ENCODE results near the gene SCO1. TPM values are rescaled to one million over a fixed set of nuclear protein-coding genes. Genes with fewer than 3 reads are reported as not detected.

The SCO1 gene
- polyA plus RNA-seq, 3 donors, result 5.0 to 14.6 (median 11.6) TPM

GRCh38 chr17:10702574-10702973, 5.2 kb upstream of the SCO1 start:
- H3K27me3 ChIP-seq (ENCODE audit: control insufficient read depth in 2 of 2, insufficient read depth in 2 of 2, low read length in 2 of 2), result no peaks in the 10 kb centered on the region
- peak overlapping the region in 1 of 2 donors; percentile 15 for H3K27ac ChIP-seq (ENCODE audit: low read depth in 1 of 2, low read length in 2 of 2)
- H3K36me3 ChIP-seq (replicated peaks in 1 of 2; ENCODE audit: control insufficient read depth in 1 of 2, insufficient read depth in 2 of 2, low read length in 2 of 2), result peaks cover 29 to 31% of the 10 kb centered on the region in 2 donors
- no peak overlapping the region for H3K4me3 ChIP-seq (replicated peaks in 1 of 3; ENCODE audit: low read depth in 2 of 3, low read length in 3 of 3)
- no peak for DNase-seq
- H3K4me1 ChIP-seq (ENCODE audit: control insufficient read depth in 1 of 2, insufficient read depth in 2 of 2, low read length in 2 of 2), result peaks cover 11 to 13% of the 10 kb centered on the region in 2 donors
- peaks cover 26% of the 10 kb centered on the region for H3K4me1 Mint-ChIP-seq
- H3K4me3 Mint-ChIP-seq, result no peak overlapping the region
- TF ChIP-seq CTCF (IDR thresholded peaks at IDR 0.05), result no peak
- WGBS (ENCODE audit: insufficient coverage), result 25% methylated on average over 2 of the region's 2 CpGs
- intact Hi-C loops (cut with micrococcal nuclease), result no loop called here
- no peak overlapping the region for H3K4me2 ChIP-seq (replicated peaks; ENCODE audit: extremely low read depth, low read length, poor library complexity, severe bottlenecking)
- peaks cover 22 to 23% of the 10 kb centered on the region in 2 donors for H3K36me3 Mint-ChIP-seq
- H3K27me3 Mint-ChIP-seq (ENCODE audit: low read depth in 3 of 3), result no peaks in the 10 kb centered on the region
- H3K9me3 Mint-ChIP-seq, result no peaks in the 10 kb centered on the region
- peaks cover 11% of the 10 kb centered on the region for H4K20me1 ChIP-seq (ENCODE audit: insufficient read depth, low read length)
- H2AFZ ChIP-seq (ENCODE audit: insufficient read depth, low read depth, low read length, poor library complexity, severe bottlenecking), result no peak overlapping the region
- H3K9me3 ChIP-seq (replicated peaks in 1 of 2; ENCODE audit: control insufficient read depth in 1 of 2, insufficient read depth in 1 of 2, low read length in 2 of 2), result no peaks in the 10 kb centered on the region
- H3K79me2 ChIP-seq (ENCODE audit: insufficient read depth, low read length), result peaks cover 53% of the 10 kb centered on the region
- peak overlapping the region; percentile 10 for H3K9ac ChIP-seq (ENCODE audit: insufficient read depth, low read length, poor library complexity, severe bottlenecking)
- peak overlapping the region in 1 of 7 donors; percentile 55 for H3K27ac Mint-ChIP-seq

GRCh38 chr17:10699856-10700255, 2.5 kb upstream of the SCO1 start:
- WGBS (ENCODE audit: insufficient coverage), result no CpG with 5 or more reads among the region's 1 CpG
- Histone ChIP-seq H4K20me1 (ENCODE audit: insufficient read depth, low read length) (peaks cover 11% of the 10 kb centered on the region), H2AFZ (ENCODE audit: insufficient read depth, low read depth, low read length, poor library complexity, severe bottlenecking) (no peak overlapping the region), H3K4me1 (ENCODE audit: control insufficient read depth in 1 of 2, insufficient read depth in 2 of 2, low read length in 2 of 2) (peaks cover 22% of the 10 kb centered on the region in 2 donors), H3K79me2 (ENCODE audit: insufficient read depth, low read length) (peaks cover 78% of the 10 kb centered on the region), H3K4me3 (replicated peaks in 1 of 3; ENCODE audit: low read depth in 2 of 3, low read length in 3 of 3) (no peak overlapping the region), H3K27me3 (ENCODE audit: control insufficient read depth in 2 of 2, insufficient read depth in 2 of 2, low read length in 2 of 2) (no peaks in the 10 kb centered on the region), H3K36me3 (replicated peaks in 1 of 2; ENCODE audit: control insufficient read depth in 1 of 2, insufficient read depth in 2 of 2, low read length in 2 of 2) (peaks cover 5 to 11% of the 10 kb centered on the region in 2 donors), H3K9me3 (replicated peaks in 1 of 2; ENCODE audit: control insufficient read depth in 1 of 2, insufficient read depth in 1 of 2, low read length in 2 of 2) (no peaks in the 10 kb centered on the region), H3K9ac (ENCODE audit: insufficient read depth, low read length, poor library complexity, severe bottlenecking) (no peak overlapping the region), H3K27ac (ENCODE audit: low read depth in 1 of 2, low read length in 2 of 2) (no peak overlapping the region), H3K4me2 (replicated peaks; ENCODE audit: extremely low read depth, low read length, poor library complexity, severe bottlenecking) (no peak overlapping the region)
- no peak for TF ChIP-seq CTCF (IDR thresholded peaks at IDR 0.05)
- Mint-ChIP-seq H3K27ac (peak overlapping the region in 3 of 7 donors; percentile 46 to 74 (median 68)), H3K4me3 (no peak overlapping the region), H3K27me3 (ENCODE audit: low read depth in 3 of 3) (peaks cover 0 to 2% (median 0%) of the 10 kb centered on the region in 3 donors), H3K4me1 (peaks cover 33% of the 10 kb centered on the region), H3K36me3 (peaks cover 7 to 10% of the 10 kb centered on the region in 2 donors), H3K9me3 (no peaks in the 10 kb centered on the region)
- no peak for DNase-seq
- intact Hi-C loops (cut with micrococcal nuclease), result no loop called here
